GM23338 (cell line): ENCODE data around the gene ITGAL. TPM values are rescaled to one million over a fixed set of nuclear protein-coding genes. Genes with fewer than 3 reads are reported as not detected.

Source experiments
- ATAC-seq: fragments of 200-7000 bp; cut with Tn5 transposase; 3 replicates; pipeline ENCODE4 v1.9.1; 2020
- DNase-seq: peaks from one replicate; pipeline ENCODE4 v3.0.0-alpha.2; 2015; ENCODE audit warnings: low spot score
- H2AFZ ChIP-seq: fragments of 200-600 bp; sonication (generic); 2 replicates; pipeline ENCODE4 v1.8.0; 2016; ENCODE audit warnings: antibody characterized with exemption, mild to moderate bottlenecking, moderate library complexity
- H3F3A ChIP-seq: fragments of 200-600 bp; sonication (generic); replicated peaks from 2 replicates; pipeline ENCODE4 v1.8.0; 2017; ENCODE audit warnings: antibody characterized with exemption, mixed run types, low read depth
- H3K27ac ChIP-seq: fragments of 200-600 bp; sonication (generic); 2 replicates; pipeline ENCODE4 v1.6.1; 2016; ENCODE audit warnings: low read depth
- H3K27me3 ChIP-seq: fragments of 200-600 bp; sonication (generic); 2 replicates; pipeline ENCODE4 v1.8.0; 2016; ENCODE audit warnings: mild to moderate bottlenecking, mixed run types, moderate library complexity; ENCODE audit not compliant: insufficient read depth
- H3K36me3 ChIP-seq: fragments of 200-600 bp; sonication (generic); 2 replicates; pipeline ENCODE4 v1.8.0; 2016; ENCODE audit warnings: mild to moderate bottlenecking; ENCODE audit not compliant: insufficient read depth
- H3K4me1 ChIP-seq: fragments of 200-600 bp; sonication (generic); 2 replicates; pipeline ENCODE4 v1.8.0; 2016; ENCODE audit warnings: mild to moderate bottlenecking, moderate library complexity; ENCODE audit not compliant: insufficient read depth
- H3K4me2 ChIP-seq: fragments of 200-600 bp; sonication (generic); 2 replicates; pipeline ENCODE4 v1.7.1; 2017; ENCODE audit warnings: mixed run types
- H3K4me3 ChIP-seq: fragments of 200-600 bp; sonication (generic); 2 replicates; pipeline ENCODE4 v1.6.1; 2016; ENCODE audit warnings: mixed run types
- H3K79me2 ChIP-seq: fragments of 200-600 bp; sonication (generic); replicated peaks from 2 replicates; pipeline ENCODE4 v1.8.0; 2017; ENCODE audit warnings: mild to moderate bottlenecking; ENCODE audit not compliant: insufficient read depth
- H3K9me2 ChIP-seq: fragments of 200-600 bp; sonication (generic); 2 replicates; pipeline ENCODE4 v1.8.0; 2017; ENCODE audit not compliant: insufficient read depth
- H4K20me1 ChIP-seq: fragments of 200-600 bp; sonication (generic); replicated peaks from 2 replicates; pipeline ENCODE4 v1.8.0; 2017; ENCODE audit warnings: mild to moderate bottlenecking; ENCODE audit not compliant: insufficient read depth
- H3K27ac Mint-ChIP-seq: 2 replicates; pipeline ENCODE4 v1.8.0; 2020; ENCODE audit warnings: inconsistent platforms, mild to moderate bottlenecking, moderate library complexity, mixed read lengths
- H3K27me3 Mint-ChIP-seq: 3 replicates; pipeline ENCODE4 v1.8.0; 2022; ENCODE audit warnings: low read depth, mild to moderate bottlenecking, moderate library complexity, mixed read lengths, inconsistent platforms; ENCODE audit not compliant: insufficient read depth, poor library complexity
- H3K36me3 Mint-ChIP-seq: 3 replicates; pipeline ENCODE4 v1.8.0; 2021; ENCODE audit warnings: low read depth, mild to moderate bottlenecking, inconsistent platforms, moderate library complexity, mixed read lengths
- H3K4me1 Mint-ChIP-seq: 3 replicates; pipeline ENCODE4 v1.8.0; 2020; ENCODE audit warnings: mild to moderate bottlenecking, inconsistent platforms, mixed read lengths
- H3K4me3 Mint-ChIP-seq: 3 replicates; pipeline ENCODE4 v1.8.0; 2021; ENCODE audit warnings: moderate library complexity, mild to moderate bottlenecking, inconsistent platforms, mixed read lengths
- H3K9me3 Mint-ChIP-seq: 3 replicates; pipeline ENCODE4 v1.8.0; 2020; ENCODE audit warnings: moderate library complexity, mild to moderate bottlenecking, inconsistent platforms, mixed read lengths
- CREB1 ChIP-seq: fragments of 250-450 bp; sonication (Bioruptor Pico); IDR thresholded peaks from 2 replicates; pipeline ENCODE4 v1.5.0; 2020; ENCODE audit warnings: low read depth, mild to moderate bottlenecking, moderate library complexity
- CTCF ChIP-seq, 2 experiments: fragments of 200-600 bp in 1 of 2; sonication (generic) in 1 of 2; conservative IDR thresholded peaks; 2 replicates each; pipeline versions ENCODE4 v1.5.1 to v1.6.1; 2016 to 2017; ENCODE audit warnings: antibody characterized with exemption in 2 of 2, low read depth in 2 of 2, mild to moderate bottlenecking in 2 of 2, moderate library complexity in 1 of 2
- ETS1 ChIP-seq: IDR thresholded peaks from 2 replicates; pipeline ENCODE4 v1.6.1; 2016; ENCODE audit warnings: antibody characterized with exemption
- EZH2 ChIP-seq: fragments of 200-600 bp; sonication (generic); IDR thresholded peaks from one replicate; pipeline ENCODE4 v1.8.0; 2017; ENCODE audit warnings: antibody characterized with exemption, mild to moderate bottlenecking, low read depth; ENCODE audit not compliant: unreplicated experiment
- EZH2phosphoT487 ChIP-seq: fragments of 200-600 bp; sonication (generic); IDR thresholded peaks from one replicate; pipeline ENCODE4 v1.8.1; 2018; ENCODE audit warnings: antibody characterized with exemption; ENCODE audit not compliant: unreplicated experiment
- JUNB ChIP-seq: IDR thresholded peaks from one replicate; pipeline ENCODE4 v1.6.1; 2016; ENCODE audit warnings: antibody characterized with exemption; ENCODE audit not compliant: unreplicated experiment
- NANOG ChIP-seq: IDR thresholded peaks from 2 replicates; pipeline ENCODE4 v1.6.1; 2016; ENCODE audit warnings: antibody characterized with exemption, borderline replicate concordance
- POLR2AphosphoS5 ChIP-seq: IDR thresholded peaks from 2 replicates; pipeline ENCODE4 v1.6.1; 2016; ENCODE audit warnings: antibody characterized with exemption, low read depth
- REST ChIP-seq: IDR thresholded peaks from one replicate; pipeline ENCODE4 v1.6.1; 2018; ENCODE audit warnings: antibody characterized with exemption; ENCODE audit not compliant: unreplicated experiment
- STAT1 ChIP-seq: IDR thresholded peaks from one replicate; pipeline ENCODE4 v1.6.1; 2016; ENCODE audit warnings: antibody characterized with exemption; ENCODE audit not compliant: unreplicated experiment
- ZNF114 ChIP-seq: fragments of 250-450 bp; sonication (Bioruptor Pico); IDR thresholded peaks from 2 replicates; pipeline ENCODE4 v1.5.0; 2020; ENCODE audit warnings: mild to moderate bottlenecking, moderate library complexity
- ZNF331 ChIP-seq: fragments of 250-450 bp; sonication (Bioruptor Pico); IDR thresholded peaks from 2 replicates; pipeline ENCODE4 v1.5.0; 2020; ENCODE audit warnings: low read depth, mild to moderate bottlenecking, moderate library complexity
- polyA plus RNA-seq: library from polyadenylated mRNA; unstranded; fragments of >200 nt; fragmentation: Nextera tagmentation; extraction: Ambion mirVana; gene quantifications from 2 replicates; pipeline ENCODE4 v1.2.1, GENCODE V29; 2016
- total RNA-seq: library from RNA; depleted of rRNA; stranded (reverse); fragments of >200 nt; shearing (Covaris generic); gene quantifications from 2 replicates; pipeline ENCODE4 v1.2.3, GENCODE V29; 2014
- TF ChIP-seq, protein P1 (sequence below): fragments of 250-450 bp; sonication (Bioruptor Pico); IDR thresholded peaks from 2 replicates; pipeline ENCODE4 v1.5.0; 2020; ENCODE audit warnings: mild to moderate bottlenecking, moderate library complexity

The ITGAL gene
- total and polyA plus RNA-seq, 2 experiments from 2014 or later: 0.05 to 0.07 TPM

- Histone ChIP-seq H2AFZ (no peak overlapping the region), H3K79me2 (peaks cover 6% of the 10 kb centered on the region; the same call in 1 of the 2 replicates), H3K9me2 (no peaks in the 10 kb centered on the region), H3K27ac (no peak overlapping the region), H3K4me3 (peak overlapping the region; percentile 67; the same call in 1 of the 2 replicates), H3F3A (peaks cover 23% of the 10 kb centered on the region), H3K27me3 (no peaks in the 10 kb centered on the region), H3K4me2 (peak overlapping the region; percentile 82), H3K4me1 (peaks cover 23% of the 10 kb centered on the region), H3K36me3 (no peaks in the 10 kb centered on the region), H4K20me1 (no peaks in the 10 kb centered on the region)
- TF ChIP-seq NANOG: no peak
- no peak for TF ChIP-seq CREB1 (CRISPR knock-in tag)
- TF ChIP-seq ZNF114: no peak
- no peak for TF ChIP-seq ETS1
- TF ChIP-seq CTCF (conservative IDR thresholded peaks at IDR 0.05; ENCODE audit: low read depth in 2 of 2): no peak
- TF ChIP-seq ZNF331 (CRISPR knock-in tag): no peak
- no peak for TF ChIP-seq EZH2phosphoT487
- TF ChIP-seq, protein P1, sequence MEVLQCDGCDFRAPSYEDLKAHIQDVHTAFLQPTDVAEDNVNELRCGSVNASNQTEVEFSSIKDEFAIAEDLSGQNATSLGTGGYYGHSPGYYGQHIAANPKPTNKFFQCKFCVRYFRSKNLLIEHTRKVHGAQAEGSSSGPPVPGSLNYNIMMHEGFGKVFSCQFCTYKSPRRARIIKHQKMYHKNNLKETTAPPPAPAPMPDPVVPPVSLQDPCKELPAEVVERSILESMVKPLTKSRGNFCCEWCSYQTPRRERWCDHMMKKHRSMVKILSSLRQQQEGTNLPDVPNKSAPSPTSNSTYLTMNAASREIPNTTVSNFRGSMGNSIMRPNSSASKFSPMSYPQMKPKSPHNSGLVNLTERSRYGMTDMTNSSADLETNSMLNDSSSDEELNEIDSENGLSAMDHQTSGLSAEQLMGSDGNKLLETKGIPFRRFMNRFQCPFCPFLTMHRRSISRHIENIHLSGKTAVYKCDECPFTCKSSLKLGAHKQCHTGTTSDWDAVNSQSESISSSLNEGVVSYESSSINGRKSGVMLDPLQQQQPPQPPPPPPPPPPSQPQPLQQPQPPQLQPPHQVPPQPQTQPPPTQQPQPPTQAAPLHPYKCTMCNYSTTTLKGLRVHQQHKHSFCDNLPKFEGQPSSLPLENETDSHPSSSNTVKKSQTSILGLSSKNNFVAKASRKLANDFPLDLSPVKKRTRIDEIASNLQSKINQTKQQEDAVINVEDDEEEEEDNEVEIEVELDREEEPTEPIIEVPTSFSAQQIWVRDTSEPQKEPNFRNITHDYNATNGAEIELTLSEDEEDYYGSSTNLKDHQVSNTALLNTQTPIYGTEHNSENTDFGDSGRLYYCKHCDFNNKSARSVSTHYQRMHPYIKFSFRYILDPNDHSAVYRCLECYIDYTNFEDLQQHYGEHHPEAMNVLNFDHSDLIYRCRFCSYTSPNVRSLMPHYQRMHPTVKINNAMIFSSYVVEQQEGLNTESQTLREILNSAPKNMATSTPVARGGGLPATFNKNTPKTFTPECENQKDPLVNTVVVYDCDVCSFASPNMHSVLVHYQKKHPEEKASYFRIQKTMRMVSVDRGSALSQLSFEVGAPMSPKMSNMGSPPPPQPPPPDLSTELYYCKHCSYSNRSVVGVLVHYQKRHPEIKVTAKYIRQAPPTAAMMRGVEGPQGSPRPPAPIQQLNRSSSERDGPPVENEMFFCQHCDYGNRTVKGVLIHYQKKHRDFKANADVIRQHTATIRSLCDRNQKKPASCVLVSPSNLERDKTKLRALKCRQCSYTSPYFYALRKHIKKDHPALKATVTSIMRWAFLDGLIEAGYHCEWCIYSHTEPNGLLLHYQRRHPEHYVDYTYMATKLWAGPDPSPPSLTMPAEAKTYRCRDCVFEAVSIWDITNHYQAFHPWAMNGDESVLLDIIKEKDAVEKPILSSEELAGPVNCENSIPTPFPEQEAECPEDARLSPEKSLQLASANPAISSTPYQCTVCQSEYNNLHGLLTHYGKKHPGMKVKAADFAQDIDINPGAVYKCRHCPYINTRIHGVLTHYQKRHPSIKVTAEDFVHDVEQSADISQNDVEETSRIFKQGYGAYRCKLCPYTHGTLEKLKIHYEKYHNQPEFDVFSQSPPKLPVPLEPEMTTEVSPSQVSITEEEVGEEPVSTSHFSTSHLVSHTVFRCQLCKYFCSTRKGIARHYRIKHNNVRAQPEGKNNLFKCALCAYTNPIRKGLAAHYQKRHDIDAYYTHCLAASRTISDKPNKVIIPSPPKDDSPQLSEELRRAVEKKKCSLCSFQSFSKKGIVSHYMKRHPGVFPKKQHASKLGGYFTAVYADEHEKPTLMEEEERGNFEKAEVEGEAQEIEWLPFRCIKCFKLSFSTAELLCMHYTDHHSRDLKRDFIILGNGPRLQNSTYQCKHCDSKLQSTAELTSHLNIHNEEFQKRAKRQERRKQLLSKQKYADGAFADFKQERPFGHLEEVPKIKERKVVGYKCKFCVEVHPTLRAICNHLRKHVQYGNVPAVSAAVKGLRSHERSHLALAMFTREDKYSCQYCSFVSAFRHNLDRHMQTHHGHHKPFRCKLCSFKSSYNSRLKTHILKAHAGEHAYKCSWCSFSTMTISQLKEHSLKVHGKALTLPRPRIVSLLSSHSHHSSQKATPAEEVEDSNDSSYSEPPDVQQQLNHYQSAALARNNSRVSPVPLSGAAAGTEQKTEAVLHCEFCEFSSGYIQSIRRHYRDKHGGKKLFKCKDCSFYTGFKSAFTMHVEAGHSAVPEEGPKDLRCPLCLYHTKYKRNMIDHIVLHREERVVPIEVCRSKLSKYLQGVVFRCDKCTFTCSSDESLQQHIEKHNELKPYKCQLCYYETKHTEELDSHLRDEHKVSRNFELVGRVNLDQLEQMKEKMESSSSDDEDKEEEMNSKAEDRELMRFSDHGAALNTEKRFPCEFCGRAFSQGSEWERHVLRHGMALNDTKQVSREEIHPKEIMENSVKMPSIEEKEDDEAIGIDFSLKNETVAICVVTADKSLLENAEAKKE: no peak
- TF ChIP-seq JUNB: no peak
- no peak for TF ChIP-seq STAT1
- TF ChIP-seq REST: no peak
- TF ChIP-seq EZH2: no peak
- TF ChIP-seq POLR2AphosphoS5: no peak
- H3K4me1 Mint-ChIP-seq: peaks cover 31% of the 10 kb centered on the region
- no peak for DNase-seq
- H3K36me3 Mint-ChIP-seq: peaks cover 26% of the 10 kb centered on the region
- peak overlapping the region; percentile 71 for H3K4me3 Mint-ChIP-seq
- H3K27ac Mint-ChIP-seq: peak overlapping the region; percentile 86; the same call in 1 of the 2 replicates
- no peak for ATAC-seq
- H3K27me3 Mint-ChIP-seq: peaks cover 17% of the 10 kb centered on the region
- H3K9me3 Mint-ChIP-seq: no peaks in the 10 kb centered on the region
Measured at GRCh38 chr16:30532285-30533145, 60.0 kb downstream of the ITGAL start.
